GM18519 (cell line): Measurements from ENCODE around the gene CCDC32.
"Not testable (repeated sequence)": the region's sequence is repeated elsewhere in the genome, so short reads cannot be mapped to it uniquely, and the experiment has no call there.

Source experiments
- ATAC-seq: cut with Tn5 transposase; IDR thresholded peaks from one replicate; pipeline ENCODE4 v1.9.1; 2021; ENCODE audit warnings: mild to moderate bottlenecking, moderate library complexity; ENCODE audit not compliant: unreplicated experiment, low FRiP score

The CCDC32 gene

DNA sequence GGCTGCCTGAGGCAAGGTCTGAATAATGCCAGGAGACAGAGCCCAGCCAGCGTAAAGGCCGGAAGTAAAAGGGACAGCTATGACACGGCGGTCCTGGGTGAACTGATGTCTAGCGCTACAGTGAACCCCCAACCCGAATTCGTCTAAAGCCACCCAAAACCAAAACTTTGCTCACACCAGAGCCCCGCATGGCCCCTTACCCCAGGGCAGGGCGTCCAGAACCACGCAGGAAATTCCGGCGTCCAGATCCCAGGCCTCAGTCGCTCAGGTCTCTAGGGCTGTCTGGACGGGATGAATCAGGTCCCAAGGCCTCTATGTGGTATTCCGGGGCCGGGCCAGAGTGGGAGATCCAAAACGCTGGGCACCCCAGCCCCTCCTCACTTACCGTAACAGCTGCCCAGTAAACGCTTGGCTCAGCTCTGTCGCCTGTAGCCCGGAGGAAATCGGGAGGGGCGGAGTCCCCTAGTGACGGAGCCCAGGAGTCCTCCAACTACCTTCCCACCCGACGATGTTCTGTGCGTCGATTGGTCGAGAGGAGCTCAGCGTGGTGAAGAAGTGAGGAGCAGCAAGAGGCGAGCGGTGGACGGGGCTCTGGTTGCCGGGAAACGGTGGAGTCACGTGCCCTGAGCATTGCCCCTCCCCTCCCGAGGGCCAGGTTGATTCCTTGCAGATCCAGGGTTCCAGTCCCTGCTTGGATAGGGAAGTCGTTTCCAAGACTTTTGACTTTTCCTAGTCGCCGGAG is at the start of gene CCDC32:
Gene CCDC32 (minus strand): TSS at position 452 of the 742 bp plus-strand sequence. CDS start 2,027 bp downstream, outside the sequence.
- ATAC-seq: peak; percentile 83

DNA sequence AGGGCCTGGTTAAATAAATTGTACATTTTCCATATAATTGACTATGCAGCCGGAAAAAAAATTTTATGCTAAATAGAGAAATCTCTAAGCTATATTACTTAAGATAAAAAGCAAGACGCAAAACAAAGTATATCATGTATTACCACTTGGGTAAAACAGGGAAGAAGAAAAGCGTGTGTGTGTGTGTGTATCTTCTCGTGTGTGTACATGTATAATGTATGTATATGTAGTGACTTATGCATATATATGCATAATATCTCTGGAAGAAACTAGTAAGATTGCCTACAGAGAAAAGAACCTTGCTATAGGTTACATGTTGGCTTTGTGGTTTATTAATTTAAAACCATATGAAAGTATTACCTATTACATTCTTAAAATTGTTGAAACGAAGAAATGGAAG is 48.2 kb upstream of the CCDC32 start:
- no peak for ATAC-seq

GRCh38 chr15:40603935-40604334 is 39.1 kb upstream of the CCDC32 start:
- no peak for ATAC-seq

- no peak for ATAC-seq
Observed at GRCh38 chr15:40600956-40601355, 36.1 kb upstream of the CCDC32 start.

DNA sequence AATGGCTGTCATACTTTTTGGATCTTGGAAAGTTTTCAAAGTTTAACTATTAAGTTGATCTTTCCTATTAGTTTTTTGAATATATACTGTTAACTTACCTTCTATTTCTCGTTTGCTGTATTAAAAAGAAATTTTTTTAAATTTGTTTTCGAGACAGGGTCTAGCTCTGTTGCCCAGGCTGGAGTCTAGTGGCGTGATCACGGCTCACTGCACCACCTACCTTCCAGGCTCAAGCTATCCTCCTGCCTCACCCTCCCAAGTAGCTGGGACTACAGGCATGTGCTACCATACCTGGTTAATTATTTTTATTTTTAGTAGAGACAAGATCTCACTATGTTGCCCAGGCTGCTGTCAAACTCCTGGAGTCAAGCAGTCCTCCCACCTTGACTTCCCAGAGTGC is 33.8 kb upstream of the CCDC32 start:
- ATAC-seq: no peak

DNA sequence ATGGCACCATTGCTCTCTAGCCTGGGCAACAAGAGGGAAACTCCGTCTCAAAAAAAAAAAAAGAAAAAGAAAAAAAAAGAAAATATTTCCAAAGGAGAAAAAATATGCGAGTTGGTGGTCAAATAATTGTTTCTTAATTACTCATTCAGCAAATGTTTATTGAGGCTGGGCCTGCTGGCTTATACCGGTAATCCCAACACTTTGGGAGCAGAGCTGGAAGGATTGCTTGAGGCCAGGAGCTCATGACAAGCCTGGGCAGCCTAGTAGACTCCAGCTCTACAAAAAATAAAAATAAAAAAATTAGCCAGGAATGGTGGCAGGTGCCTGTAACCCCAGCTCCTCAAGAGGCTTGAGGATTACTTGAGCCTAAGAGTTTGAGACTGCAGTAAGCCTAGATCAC is 33.3 kb upstream of the CCDC32 start:
- no peak for ATAC-seq

DNA sequence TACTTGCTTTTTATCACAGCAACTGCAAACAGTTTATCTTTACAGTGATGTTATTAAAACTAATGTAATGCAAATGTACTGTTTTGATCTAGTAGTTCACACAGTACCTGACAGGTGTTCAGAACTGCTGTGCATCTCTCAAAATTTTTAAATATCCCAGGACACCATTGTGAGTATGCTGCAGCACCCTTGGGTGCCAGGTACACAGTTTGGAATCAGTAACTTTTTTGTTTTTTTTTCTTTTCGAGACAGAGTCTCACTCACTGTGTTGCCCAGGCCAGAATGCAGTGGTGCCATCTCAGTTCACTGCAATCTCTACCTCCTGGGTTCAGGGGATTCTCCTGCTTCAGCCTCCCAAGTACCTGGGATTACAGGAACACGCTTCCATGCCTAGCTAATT is 32.2 kb upstream of the CCDC32 start:
- ATAC-seq: no peak

DNA sequence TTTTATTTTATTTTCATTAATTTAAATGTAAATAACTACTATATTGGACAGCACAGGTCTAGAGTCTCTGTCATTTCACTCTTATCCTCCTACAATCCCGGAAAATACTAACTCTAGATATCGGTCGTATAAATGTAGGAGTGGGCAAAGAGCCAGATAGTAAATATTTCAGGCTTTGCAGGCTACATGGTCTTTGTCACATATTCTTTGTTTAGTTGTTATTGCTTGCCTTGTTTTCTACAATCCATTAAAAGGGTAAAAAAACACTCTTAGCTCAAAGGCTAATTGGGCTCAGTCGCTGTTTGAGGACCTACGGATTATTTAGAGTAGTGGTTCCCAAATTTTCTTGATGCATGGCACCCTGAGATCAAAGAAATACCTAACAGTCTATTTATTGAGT is 30.9 kb upstream of the CCDC32 start:
- no peak for ATAC-seq

- no peak for ATAC-seq
Observed at GRCh38 chr15:40595219-40595618, 30.4 kb upstream of the CCDC32 start.

DNA sequence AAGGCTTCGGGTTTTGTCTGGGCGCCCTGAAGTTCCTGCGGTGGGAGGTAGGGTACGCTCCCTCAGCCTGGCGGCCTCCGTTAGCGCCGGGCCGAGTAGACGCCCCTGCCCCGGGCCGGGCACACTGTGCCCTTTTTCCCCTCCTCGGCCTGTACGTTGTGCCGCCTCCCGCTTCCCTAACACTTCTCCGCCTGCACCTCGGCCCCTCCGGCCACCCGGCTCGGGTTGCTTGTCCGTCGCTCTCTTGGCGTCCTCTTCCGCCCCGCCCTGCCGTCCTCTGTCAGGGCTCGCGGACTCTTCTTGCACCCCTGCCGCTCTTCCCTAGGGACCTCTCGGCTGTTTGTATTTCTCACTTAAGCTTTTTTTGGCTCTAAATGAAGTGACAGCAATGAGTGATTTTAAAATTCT is 29.6 kb upstream of the CCDC32 start:
- peak; percentile 24 for ATAC-seq

DNA sequence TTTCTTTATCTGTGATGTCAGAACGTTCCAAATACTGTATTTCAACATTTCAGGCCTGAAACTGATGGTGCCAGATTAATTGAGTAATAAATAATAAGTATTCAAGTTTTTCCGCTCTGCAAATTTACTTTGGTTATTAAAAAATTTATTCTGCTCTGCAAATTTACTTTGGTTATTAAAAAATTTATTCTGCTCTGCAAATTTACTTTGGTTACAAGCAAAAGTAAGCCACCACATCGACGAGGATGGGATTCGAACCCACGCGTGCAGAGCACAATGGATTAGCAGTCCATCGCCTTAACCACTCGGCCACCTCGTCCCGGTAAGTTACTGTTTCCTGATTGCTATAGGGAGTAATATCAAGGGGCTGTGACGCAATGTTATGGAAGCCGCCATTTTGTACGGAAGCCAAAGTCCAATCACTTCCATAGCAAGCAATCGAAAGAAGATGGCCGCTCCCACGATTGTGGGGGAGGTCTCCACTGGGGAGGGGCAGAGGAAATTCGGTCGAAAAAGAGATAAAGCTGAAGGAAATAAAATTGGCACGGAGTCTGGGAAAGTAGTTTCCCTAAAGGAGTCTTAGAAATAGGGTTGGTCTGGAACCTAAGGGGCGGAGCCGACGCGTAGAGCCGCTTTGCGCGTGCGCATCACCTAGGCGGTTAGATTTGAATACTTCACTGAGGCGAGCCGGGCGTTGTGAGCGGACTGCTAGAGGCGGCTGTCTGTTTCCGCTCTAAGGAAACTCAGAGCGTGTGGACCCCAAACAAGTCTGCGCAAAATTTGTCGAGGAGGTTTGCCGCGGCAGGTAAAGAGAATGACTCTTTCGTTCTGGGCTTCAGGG is 29.0 kb upstream of the CCDC32 start, which contains the start of gene KNL1:
Gene KNL1 (plus strand): TSS at position 662 of the 841 bp plus-strand sequence. CDS start 8,683 bp downstream, outside the sequence.
- ATAC-seq: peak; percentile 49

- no peak for ATAC-seq
Observed at GRCh38 chr15:40593165-40593564, 28.3 kb upstream of the CCDC32 start.

- no peak for ATAC-seq
Observed at GRCh38 chr15:40591389-40591788, 26.5 kb upstream of the CCDC32 start.

- no peak for ATAC-seq
Observed at GRCh38 chr15:40590667-40591050, 25.8 kb upstream of the CCDC32 start.

GRCh38 chr15:40584191-40584590 is 19.3 kb upstream of the CCDC32 start:
- ATAC-seq: no peak

DNA sequence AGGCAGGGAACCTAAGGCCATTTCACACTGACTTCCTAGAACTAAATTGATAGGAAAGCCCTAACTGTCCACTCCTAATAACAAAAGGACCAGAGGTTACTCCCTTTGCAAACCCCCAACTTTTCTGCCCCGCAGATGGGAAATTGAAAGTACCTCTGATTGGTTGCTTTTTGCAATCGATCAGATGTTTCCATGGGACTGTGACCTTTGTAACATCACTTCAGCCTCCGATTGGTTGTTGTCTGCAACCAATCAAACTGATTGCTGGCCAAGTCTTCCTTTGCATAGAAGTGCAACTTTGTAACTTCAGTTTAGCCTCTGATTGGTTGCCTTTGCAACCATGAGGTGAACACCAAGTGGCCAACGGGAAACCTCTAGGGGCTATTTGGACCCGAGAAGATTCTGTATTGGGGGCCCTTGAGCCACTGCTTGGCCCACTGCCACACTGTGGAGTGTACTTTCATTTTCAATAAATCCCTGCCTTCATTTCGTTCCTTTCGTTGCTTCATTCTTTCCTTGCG is 17.9 kb upstream of the CCDC32 start:
- ATAC-seq: no peak

DNA sequence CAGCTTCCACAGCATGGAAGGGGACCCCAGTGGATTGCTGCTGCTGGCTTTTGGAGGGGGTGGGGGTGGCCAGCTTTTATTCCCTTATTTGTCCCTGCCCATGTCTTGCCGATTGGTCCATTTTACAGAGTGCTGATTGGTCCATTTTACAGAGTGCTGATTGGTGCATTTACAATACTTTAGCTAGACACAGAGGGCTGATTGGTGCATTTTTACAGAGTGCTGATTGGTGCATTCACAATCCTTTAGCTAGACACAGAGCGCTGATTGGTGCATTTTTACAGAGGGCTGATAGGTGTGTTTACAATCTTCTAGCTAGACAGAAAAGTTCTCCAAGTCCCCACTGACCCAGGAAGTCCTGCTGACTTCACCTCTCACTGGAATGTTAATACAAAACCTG is 17.0 kb upstream of the CCDC32 start:
- not testable (repeated sequence) for ATAC-seq

GRCh38 chr15:40578892-40579291 is 14.1 kb upstream of the CCDC32 start:
- no peak for ATAC-seq

- ATAC-seq: not testable (repeated sequence)
Observed at GRCh38 chr15:40576914-40577313, 12.1 kb upstream of the CCDC32 start.

DNA sequence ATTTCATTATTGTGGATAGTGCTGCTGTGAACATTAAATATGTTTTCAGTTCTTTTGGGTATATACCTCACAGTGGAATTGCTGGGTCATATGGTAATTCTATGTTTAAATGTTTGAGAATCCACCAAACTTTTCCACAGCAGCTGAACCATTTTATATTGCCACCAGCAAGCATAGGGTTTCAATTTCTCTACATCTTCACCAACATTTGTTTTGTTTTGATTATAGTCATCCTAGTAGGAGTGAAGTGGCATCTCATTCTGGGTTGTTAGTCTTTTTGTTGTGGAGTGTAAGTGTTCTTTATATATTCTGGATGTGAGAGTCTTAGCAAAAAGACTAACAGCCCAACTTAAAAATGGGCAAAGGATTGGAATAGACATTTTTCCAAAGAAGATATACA is 10.3 kb upstream of the CCDC32 start:
- no peak for ATAC-seq
